ENCODE measurements around the gene MYMK. TPM values are rescaled to one million over a fixed set of nuclear protein-coding genes. Genes with fewer than 3 reads are reported as not detected.

The MYMK gene
- total and polyA plus RNA-seq, 2 experiments from 2014 or later = not detected

- TF ChIP-seq, protein P1, sequence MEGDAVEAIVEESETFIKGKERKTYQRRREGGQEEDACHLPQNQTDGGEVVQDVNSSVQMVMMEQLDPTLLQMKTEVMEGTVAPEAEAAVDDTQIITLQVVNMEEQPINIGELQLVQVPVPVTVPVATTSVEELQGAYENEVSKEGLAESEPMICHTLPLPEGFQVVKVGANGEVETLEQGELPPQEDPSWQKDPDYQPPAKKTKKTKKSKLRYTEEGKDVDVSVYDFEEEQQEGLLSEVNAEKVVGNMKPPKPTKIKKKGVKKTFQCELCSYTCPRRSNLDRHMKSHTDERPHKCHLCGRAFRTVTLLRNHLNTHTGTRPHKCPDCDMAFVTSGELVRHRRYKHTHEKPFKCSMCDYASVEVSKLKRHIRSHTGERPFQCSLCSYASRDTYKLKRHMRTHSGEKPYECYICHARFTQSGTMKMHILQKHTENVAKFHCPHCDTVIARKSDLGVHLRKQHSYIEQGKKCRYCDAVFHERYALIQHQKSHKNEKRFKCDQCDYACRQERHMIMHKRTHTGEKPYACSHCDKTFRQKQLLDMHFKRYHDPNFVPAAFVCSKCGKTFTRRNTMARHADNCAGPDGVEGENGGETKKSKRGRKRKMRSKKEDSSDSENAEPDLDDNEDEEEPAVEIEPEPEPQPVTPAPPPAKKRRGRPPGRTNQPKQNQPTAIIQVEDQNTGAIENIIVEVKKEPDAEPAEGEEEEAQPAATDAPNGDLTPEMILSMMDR (conservative IDR thresholded peaks at IDR 0.05; ENCODE audit: low read depth in 2 of 2) = no peak
These were observed 45.3 kb upstream of the MYMK start (continued) for GRCh38 chr9:133569891-133570690.

DNA sequence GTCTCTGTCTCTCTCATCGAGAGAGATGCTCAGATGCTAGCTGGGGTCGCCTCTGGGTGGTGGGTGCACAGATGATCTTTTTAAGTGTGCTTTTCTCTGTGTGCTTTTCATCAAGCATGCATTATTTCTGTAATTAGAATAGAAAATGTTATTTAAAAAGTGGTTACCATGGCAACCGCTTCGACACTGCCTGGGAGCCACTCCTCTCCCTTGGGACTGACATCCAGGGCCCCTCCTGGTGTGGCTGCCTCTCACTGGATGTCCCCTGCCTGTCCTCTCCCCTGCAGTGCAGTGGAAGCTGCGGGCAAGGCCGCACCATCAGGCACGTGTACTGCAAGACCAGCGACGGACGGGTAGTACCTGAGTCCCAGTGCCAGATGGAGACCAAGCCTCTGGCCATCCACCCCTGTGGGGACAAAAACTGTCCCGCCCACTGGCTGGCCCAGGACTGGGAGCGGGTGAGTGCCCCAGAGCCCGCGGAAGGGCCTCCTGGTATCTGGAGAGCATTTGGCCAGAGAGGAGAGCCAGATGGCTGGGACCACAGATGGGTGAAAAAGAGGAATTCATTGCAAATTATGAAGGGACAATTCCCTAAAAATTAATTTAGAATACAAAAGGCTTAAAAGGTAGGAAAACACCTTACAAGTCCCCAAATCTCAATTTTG lies 44.5 kb upstream of the MYMK start:
- Histone ChIP-seq H3K4me1 (ENCODE audit: insufficient read depth) (no peaks in the 10 kb centered on the region), H3K36me3 (ENCODE audit: insufficient read depth) (no peaks in the 10 kb centered on the region), H3K9me2 (ENCODE audit: insufficient read depth) (no peaks in the 10 kb centered on the region), H2AFZ (no peak overlapping the region), H3K27ac (ENCODE audit: low read depth) (no peak overlapping the region), H3K4me2 (no peak overlapping the region), H3K79me2 (replicated peaks; ENCODE audit: insufficient read depth) (no peaks in the 10 kb centered on the region), H3F3A (replicated peaks; ENCODE audit: low read depth) (no peaks in the 10 kb centered on the region), H3K27me3 (ENCODE audit: insufficient read depth) (no peaks in the 10 kb centered on the region), H3K4me3 (no peak overlapping the region), H4K20me1 (replicated peaks; ENCODE audit: insufficient read depth) (no peaks in the 10 kb centered on the region)
- peaks cover 2% of the 10 kb centered on the region for H3K27me3 Mint-ChIP-seq (ENCODE audit: insufficient read depth, low read depth, poor library complexity)
- H3K36me3 Mint-ChIP-seq (ENCODE audit: low read depth) = no peaks in the 10 kb centered on the region; the same call in 2 of the 3 replicates
- no peaks in the 10 kb centered on the region for H3K9me3 Mint-ChIP-seq
- H3K27ac Mint-ChIP-seq = no peak overlapping the region
- DNase-seq (ENCODE audit: low spot score) (no peak), ATAC-seq (no peak)
- H3K4me3 Mint-ChIP-seq = no peak overlapping the region
- peaks cover 12% of the 10 kb centered on the region for H3K4me1 Mint-ChIP-seq
- TF ChIP-seq, protein P2, sequence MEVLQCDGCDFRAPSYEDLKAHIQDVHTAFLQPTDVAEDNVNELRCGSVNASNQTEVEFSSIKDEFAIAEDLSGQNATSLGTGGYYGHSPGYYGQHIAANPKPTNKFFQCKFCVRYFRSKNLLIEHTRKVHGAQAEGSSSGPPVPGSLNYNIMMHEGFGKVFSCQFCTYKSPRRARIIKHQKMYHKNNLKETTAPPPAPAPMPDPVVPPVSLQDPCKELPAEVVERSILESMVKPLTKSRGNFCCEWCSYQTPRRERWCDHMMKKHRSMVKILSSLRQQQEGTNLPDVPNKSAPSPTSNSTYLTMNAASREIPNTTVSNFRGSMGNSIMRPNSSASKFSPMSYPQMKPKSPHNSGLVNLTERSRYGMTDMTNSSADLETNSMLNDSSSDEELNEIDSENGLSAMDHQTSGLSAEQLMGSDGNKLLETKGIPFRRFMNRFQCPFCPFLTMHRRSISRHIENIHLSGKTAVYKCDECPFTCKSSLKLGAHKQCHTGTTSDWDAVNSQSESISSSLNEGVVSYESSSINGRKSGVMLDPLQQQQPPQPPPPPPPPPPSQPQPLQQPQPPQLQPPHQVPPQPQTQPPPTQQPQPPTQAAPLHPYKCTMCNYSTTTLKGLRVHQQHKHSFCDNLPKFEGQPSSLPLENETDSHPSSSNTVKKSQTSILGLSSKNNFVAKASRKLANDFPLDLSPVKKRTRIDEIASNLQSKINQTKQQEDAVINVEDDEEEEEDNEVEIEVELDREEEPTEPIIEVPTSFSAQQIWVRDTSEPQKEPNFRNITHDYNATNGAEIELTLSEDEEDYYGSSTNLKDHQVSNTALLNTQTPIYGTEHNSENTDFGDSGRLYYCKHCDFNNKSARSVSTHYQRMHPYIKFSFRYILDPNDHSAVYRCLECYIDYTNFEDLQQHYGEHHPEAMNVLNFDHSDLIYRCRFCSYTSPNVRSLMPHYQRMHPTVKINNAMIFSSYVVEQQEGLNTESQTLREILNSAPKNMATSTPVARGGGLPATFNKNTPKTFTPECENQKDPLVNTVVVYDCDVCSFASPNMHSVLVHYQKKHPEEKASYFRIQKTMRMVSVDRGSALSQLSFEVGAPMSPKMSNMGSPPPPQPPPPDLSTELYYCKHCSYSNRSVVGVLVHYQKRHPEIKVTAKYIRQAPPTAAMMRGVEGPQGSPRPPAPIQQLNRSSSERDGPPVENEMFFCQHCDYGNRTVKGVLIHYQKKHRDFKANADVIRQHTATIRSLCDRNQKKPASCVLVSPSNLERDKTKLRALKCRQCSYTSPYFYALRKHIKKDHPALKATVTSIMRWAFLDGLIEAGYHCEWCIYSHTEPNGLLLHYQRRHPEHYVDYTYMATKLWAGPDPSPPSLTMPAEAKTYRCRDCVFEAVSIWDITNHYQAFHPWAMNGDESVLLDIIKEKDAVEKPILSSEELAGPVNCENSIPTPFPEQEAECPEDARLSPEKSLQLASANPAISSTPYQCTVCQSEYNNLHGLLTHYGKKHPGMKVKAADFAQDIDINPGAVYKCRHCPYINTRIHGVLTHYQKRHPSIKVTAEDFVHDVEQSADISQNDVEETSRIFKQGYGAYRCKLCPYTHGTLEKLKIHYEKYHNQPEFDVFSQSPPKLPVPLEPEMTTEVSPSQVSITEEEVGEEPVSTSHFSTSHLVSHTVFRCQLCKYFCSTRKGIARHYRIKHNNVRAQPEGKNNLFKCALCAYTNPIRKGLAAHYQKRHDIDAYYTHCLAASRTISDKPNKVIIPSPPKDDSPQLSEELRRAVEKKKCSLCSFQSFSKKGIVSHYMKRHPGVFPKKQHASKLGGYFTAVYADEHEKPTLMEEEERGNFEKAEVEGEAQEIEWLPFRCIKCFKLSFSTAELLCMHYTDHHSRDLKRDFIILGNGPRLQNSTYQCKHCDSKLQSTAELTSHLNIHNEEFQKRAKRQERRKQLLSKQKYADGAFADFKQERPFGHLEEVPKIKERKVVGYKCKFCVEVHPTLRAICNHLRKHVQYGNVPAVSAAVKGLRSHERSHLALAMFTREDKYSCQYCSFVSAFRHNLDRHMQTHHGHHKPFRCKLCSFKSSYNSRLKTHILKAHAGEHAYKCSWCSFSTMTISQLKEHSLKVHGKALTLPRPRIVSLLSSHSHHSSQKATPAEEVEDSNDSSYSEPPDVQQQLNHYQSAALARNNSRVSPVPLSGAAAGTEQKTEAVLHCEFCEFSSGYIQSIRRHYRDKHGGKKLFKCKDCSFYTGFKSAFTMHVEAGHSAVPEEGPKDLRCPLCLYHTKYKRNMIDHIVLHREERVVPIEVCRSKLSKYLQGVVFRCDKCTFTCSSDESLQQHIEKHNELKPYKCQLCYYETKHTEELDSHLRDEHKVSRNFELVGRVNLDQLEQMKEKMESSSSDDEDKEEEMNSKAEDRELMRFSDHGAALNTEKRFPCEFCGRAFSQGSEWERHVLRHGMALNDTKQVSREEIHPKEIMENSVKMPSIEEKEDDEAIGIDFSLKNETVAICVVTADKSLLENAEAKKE (CRISPR knock-in tag; IDR thresholded peaks at IDR 0.05) = no peak
- TF ChIP-seq NANOG (IDR thresholded peaks at IDR 0.05; ENCODE audit: borderline replicate concordance) = no peak
- TF ChIP-seq POLR2AphosphoS5 (IDR thresholded peaks at IDR 0.05; ENCODE audit: low read depth) = no peak
- TF ChIP-seq STAT1 (IDR thresholded peaks at IDR 0.05; ENCODE audit: unreplicated experiment) = no peak
- no peak for TF ChIP-seq JUNB (IDR thresholded peaks at IDR 0.05; ENCODE audit: unreplicated experiment)
- TF ChIP-seq ZNF114 (CRISPR knock-in tag; IDR thresholded peaks at IDR 0.05) = no peak
- TF ChIP-seq, protein P3, sequence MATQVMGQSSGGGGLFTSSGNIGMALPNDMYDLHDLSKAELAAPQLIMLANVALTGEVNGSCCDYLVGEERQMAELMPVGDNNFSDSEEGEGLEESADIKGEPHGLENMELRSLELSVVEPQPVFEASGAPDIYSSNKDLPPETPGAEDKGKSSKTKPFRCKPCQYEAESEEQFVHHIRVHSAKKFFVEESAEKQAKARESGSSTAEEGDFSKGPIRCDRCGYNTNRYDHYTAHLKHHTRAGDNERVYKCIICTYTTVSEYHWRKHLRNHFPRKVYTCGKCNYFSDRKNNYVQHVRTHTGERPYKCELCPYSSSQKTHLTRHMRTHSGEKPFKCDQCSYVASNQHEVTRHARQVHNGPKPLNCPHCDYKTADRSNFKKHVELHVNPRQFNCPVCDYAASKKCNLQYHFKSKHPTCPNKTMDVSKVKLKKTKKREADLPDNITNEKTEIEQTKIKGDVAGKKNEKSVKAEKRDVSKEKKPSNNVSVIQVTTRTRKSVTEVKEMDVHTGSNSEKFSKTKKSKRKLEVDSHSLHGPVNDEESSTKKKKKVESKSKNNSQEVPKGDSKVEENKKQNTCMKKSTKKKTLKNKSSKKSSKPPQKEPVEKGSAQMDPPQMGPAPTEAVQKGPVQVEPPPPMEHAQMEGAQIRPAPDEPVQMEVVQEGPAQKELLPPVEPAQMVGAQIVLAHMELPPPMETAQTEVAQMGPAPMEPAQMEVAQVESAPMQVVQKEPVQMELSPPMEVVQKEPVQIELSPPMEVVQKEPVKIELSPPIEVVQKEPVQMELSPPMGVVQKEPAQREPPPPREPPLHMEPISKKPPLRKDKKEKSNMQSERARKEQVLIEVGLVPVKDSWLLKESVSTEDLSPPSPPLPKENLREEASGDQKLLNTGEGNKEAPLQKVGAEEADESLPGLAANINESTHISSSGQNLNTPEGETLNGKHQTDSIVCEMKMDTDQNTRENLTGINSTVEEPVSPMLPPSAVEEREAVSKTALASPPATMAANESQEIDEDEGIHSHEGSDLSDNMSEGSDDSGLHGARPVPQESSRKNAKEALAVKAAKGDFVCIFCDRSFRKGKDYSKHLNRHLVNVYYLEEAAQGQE (IDR thresholded peaks at IDR 0.05; ENCODE audit: unreplicated experiment) = no peak
- TF ChIP-seq CREB1 (CRISPR knock-in tag; IDR thresholded peaks at IDR 0.05; ENCODE audit: low read depth) = no peak
- TF ChIP-seq, protein P1 (conservative IDR thresholded peaks at IDR 0.05; ENCODE audit: low read depth in 2 of 2) = no peak

Data from GM23338 (cell line).